K562 (cell line): ENCODE results near the gene NTRK1. TPM values are rescaled to one million over a fixed set of nuclear protein-coding genes. Genes with fewer than 3 reads are reported as not detected.

ENCODE experiments used
- ARID2 ChIP-seq: fragments of 450-650 bp; IDR thresholded peaks from 2 replicates; pipeline ENCODE4 v1.6.1; 2017; ENCODE audit warnings: antibody characterized with exemption, mild to moderate bottlenecking
- CHCHD3 ChIP-seq: fragments of 250-450 bp; sonication (Bioruptor Pico); IDR thresholded peaks from 2 replicates; pipeline ENCODE4 v2.1.2; 2022; ENCODE audit warnings: mild to moderate bottlenecking
- CREM ChIP-seq: IDR thresholded peaks from 2 replicates; pipeline ENCODE4 v1.6.1; 2014; ENCODE audit warnings: antibody characterized with exemption, low read depth
- CTBP1 ChIP-seq: fragments of 450-650 bp; IDR thresholded peaks from 2 replicates; pipeline ENCODE4 v1.6.1; 2016; ENCODE audit warnings: borderline replicate concordance
- DEAF1 ChIP-seq: fragments of 450-650 bp; formaldehyde crosslinking; IDR thresholded peaks from 2 replicates; pipeline ENCODE4 v1.4.0; 2020; ENCODE audit warnings: mild to moderate bottlenecking, moderate library complexity
- EHMT2 ChIP-seq: fragments of 450-650 bp; IDR thresholded peaks from 2 replicates; pipeline ENCODE4 v1.6.1; 2018; ENCODE audit warnings: antibody characterized with exemption
- JUNB ChIP-seq: fragments of 450-650 bp; formaldehyde crosslinking; conservative IDR thresholded peaks from 2 replicates; pipeline ENCODE4 v1.4.0; 2020; ENCODE audit warnings: mild to moderate bottlenecking
- MED1 ChIP-seq: sonication (generic); formaldehyde crosslinking; IDR thresholded peaks from 2 replicates; pipeline ENCODE4 v1.8.1; 2023; ENCODE audit warnings: missing genetic modification reagents, borderline replicate concordance
- NCOR1 ChIP-seq: fragments of 450-650 bp; IDR thresholded peaks from 2 replicates; pipeline ENCODE4 v1.6.1; 2016; ENCODE audit warnings: mild to moderate bottlenecking, moderate library complexity
- NEUROD1 ChIP-seq: fragments of 150-350 bp; IDR thresholded peaks from 2 replicates; pipeline ENCODE4 v1.6.1; 2014; ENCODE audit warnings: borderline replicate concordance, low read length, low read depth; ENCODE audit not compliant: partially characterized antibody
- NFE2L1 ChIP-seq: fragments of 450-650 bp; IDR thresholded peaks from 2 replicates; pipeline ENCODE4 v1.6.1; 2016; ENCODE audit warnings: missing genetic modification characterization, low read depth, mild to moderate bottlenecking, missing compliant biosample characterization, moderate library complexity, borderline replicate concordance
- NFIX ChIP-seq: fragments of 250-450 bp; sonication (Bioruptor Pico); IDR thresholded peaks from 2 replicates; pipeline ENCODE4 v1.4.0; 2020; ENCODE audit warnings: low read depth, mild to moderate bottlenecking, moderate library complexity
- NONO ChIP-seq, 2 experiments: fragments of 200-400 bp in 1 of 2; fragments of 450-650 bp in 1 of 2; formaldehyde crosslinking in 1 of 2; IDR thresholded peaks; 2 replicates each; pipeline ENCODE4 v1.6.1; 2017; ENCODE audit warnings: low read depth in 2 of 2, mild to moderate bottlenecking in 2 of 2, moderate library complexity in 2 of 2, low read length in 1 of 2
- NR2C1 ChIP-seq, 2 experiments: fragments of 450-650 bp; IDR thresholded peaks; 2 replicates each; pipeline ENCODE4 v1.6.1; 2017; ENCODE audit warnings: mild to moderate bottlenecking in 2 of 2, antibody characterized with exemption in 1 of 2, inconsistent platforms in 1 of 2, missing compliant biosample characterization in 1 of 2, missing genetic modification characterization in 1 of 2
- POLR3A ChIP-seq: IDR thresholded peaks from 2 replicates; pipeline ENCODE4 v1.6.1; 2011; ENCODE audit warnings: borderline replicate concordance, mild to moderate bottlenecking, moderate library complexity; ENCODE audit not compliant: insufficient read length, insufficient read depth; ENCODE audit errors: extremely low read depth
- PTRF ChIP-seq: fragments of 450-650 bp; IDR thresholded peaks from 2 replicates; pipeline ENCODE4 v1.6.1; 2016; ENCODE audit warnings: mild to moderate bottlenecking, missing genetic modification characterization, missing compliant biosample characterization
- RBBP5 ChIP-seq: fragments of 200-600 bp; sonication (generic); IDR thresholded peaks from 2 replicates; pipeline ENCODE4 v1.6.1; 2012; ENCODE audit warnings: borderline replicate concordance, mild to moderate bottlenecking, low read length, control low read depth, inconsistent platforms; ENCODE audit not compliant: insufficient read depth, poor library complexity, severe bottlenecking
- RBFOX2 ChIP-seq: fragments of 200-400 bp; formaldehyde crosslinking; IDR thresholded peaks from 2 replicates; pipeline ENCODE4 v1.6.1; 2017; ENCODE audit warnings: low read depth, mild to moderate bottlenecking, low read length, moderate library complexity
- SMAD2 ChIP-seq: fragments of 150-350 bp; IDR thresholded peaks from 2 replicates; pipeline ENCODE4 v1.6.1; 2014; ENCODE audit warnings: low read depth, mild to moderate bottlenecking, low read length
- SUPT5H ChIP-seq: fragments of 450-650 bp; IDR thresholded peaks from 2 replicates; pipeline ENCODE4 v1.6.1; 2016
- TAF9B ChIP-seq: fragments of 450-650 bp; IDR thresholded peaks from 2 replicates; pipeline ENCODE4 v1.6.1; 2018; ENCODE audit warnings: mild to moderate bottlenecking; ENCODE audit not compliant: partially characterized antibody
- XRCC5 ChIP-seq: fragments of 200-400 bp; formaldehyde crosslinking; IDR thresholded peaks from 2 replicates; pipeline ENCODE4 v1.6.1; 2017; ENCODE audit warnings: low read depth, mild to moderate bottlenecking, low read length
- ZC3H4 ChIP-seq: sonication (generic); formaldehyde crosslinking; IDR thresholded peaks from 2 replicates; pipeline ENCODE4 v1.9.0; 2021; ENCODE audit warnings: missing genetic modification reagents, borderline replicate concordance
- ZNF232 ChIP-seq: sonication (generic); formaldehyde crosslinking; IDR thresholded peaks from 2 replicates; pipeline ENCODE4 v1.8.0; 2022; ENCODE audit warnings: mild to moderate bottlenecking, missing genetic modification reagents
- ZNF584 ChIP-seq: fragments of 200-800 bp; sonication (Bioruptor generic); IDR thresholded peaks from 2 replicates; pipeline ENCODE4 v1.6.1; 2016; ENCODE audit warnings: low read depth, mild to moderate bottlenecking, missing genetic modification characterization, missing compliant biosample characterization
- polyA plus RNA-seq, 8 experiments: library from polyadenylated mRNA; depleted of rRNA in 4 of 8; stranded (reverse) in 5 of 8; unstranded in 3 of 8; fragments of >200 nt; fragmentation: Nextera tagmentation in 2 of 8; fragmentation: Illumina TruSeq in 1 of 8; extraction: Ambion mirVana in 2 of 8; extraction: Trizol in 1 of 8; gene quantifications; 2 replicates each; pipeline versions ENCODE4 v1.2.1 to v1.2.3, GENCODE V29; 2011 to 2014; ENCODE audit warnings: inconsistent platforms in 1 of 8, missing spikeins in 1 of 8
- total RNA-seq, 7 experiments: library from RNA; depleted of rRNA in 6 of 7; stranded (reverse); fragments of >200 nt in 6 of 7; fragmentation: Illumina TruSeq in 2 of 7; extraction: Trizol in 2 of 7; gene quantifications; 2 replicates each; pipeline versions ENCODE4 v1.2.1 to v1.2.3, GENCODE V29; 2011 to 2021; ENCODE audit warnings: low replicate concordance in 1 of 7
- TF ChIP-seq, protein P1 (sequence below): sonication (generic); formaldehyde crosslinking; IDR thresholded peaks from 2 replicates; pipeline ENCODE4 v1.9.0; 2022; ENCODE audit warnings: mild to moderate bottlenecking, missing genetic modification reagents

NTRK1 gene
- total and polyA plus RNA-seq, 9 of the 15 experiments (the other 6 are each of a cell fraction or from before 2014, with no cell fraction given) = 0.46 to 30.0 (median 7.9) TPM

- peak; percentile 89 for TF ChIP-seq DEAF1 (CRISPR knock-in tag)
- no peak for TF ChIP-seq RBFOX2
- no peak for TF ChIP-seq TAF9B
- TF ChIP-seq CREM = peak; percentile 35; the same call in 1 of the 2 replicates
- TF ChIP-seq, protein P1, sequence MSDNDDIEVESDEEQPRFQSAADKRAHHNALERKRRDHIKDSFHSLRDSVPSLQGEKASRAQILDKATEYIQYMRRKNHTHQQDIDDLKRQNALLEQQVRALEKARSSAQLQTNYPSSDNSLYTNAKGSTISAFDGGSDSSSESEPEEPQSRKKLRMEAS (CRISPR knock-in tag) = no peak
- no peak for TF ChIP-seq ZC3H4 (CRISPR knock-in tag)
- TF ChIP-seq RBBP5 = no peak
- peak; percentile 58; the same call in 1 of the 2 replicates for TF ChIP-seq CTBP1
- TF ChIP-seq JUNB (CRISPR knock-in tag) = no peak
- no peak for TF ChIP-seq MED1
- no peak for TF ChIP-seq NFIX (CRISPR knock-in tag)
- no peak for TF ChIP-seq NEUROD1
- TF ChIP-seq EHMT2 = no peak; the same call in 1 of the 2 replicates
- TF ChIP-seq CHCHD3 (CRISPR knock-in tag) = no peak
- no peak for TF ChIP-seq XRCC5
- TF ChIP-seq SMAD2 = no peak
- TF ChIP-seq ZNF232 (CRISPR knock-in tag) = no peak
- no peak for TF ChIP-seq NCOR1
- TF ChIP-seq ARID2 = peak; percentile 92
- TF ChIP-seq PTRF (tag) = no peak
- TF ChIP-seq NONO (IDR thresholded peaks at IDR 0.05; ENCODE audit: low read depth in 2 of 2, low read length in 1 of 2) = no peak
- TF ChIP-seq ZNF584 = no peak
- no peak for TF ChIP-seq NFE2L1 (tag)
- no peak for TF ChIP-seq POLR3A
- 0 out of 2 replicates have a peak, but pooled peaks have one; percentile 13 for TF ChIP-seq NR2C1 (IDR thresholded peaks at IDR 0.05)
- TF ChIP-seq NR2C1 (tag; IDR thresholded peaks at IDR 0.05) = no peak
- TF ChIP-seq SUPT5H = no peak
Observed at GRCh38 chr1:156889802-156890580, 29.3 kb downstream of the NTRK1 start (continued).
